ENCODE results near the gene DNMT1. TPM values are rescaled to one million over a fixed set of nuclear protein-coding genes. Genes with fewer than 3 reads are reported as not detected.

Gene DNMT1
- total RNA-seq, 3 donors from 2014 or later: 41.1 to 55.6 (median 55.6) TPM

- Histone ChIP-seq H3K36me3 (ENCODE audit: low read depth) (no peaks in the 10 kb centered on the region), H3K4me1 (ENCODE audit: low read depth) (no peaks in the 10 kb centered on the region), H3K4me3 (no peak overlapping the region), H3K9me3 (no peaks in the 10 kb centered on the region)
- no peak for ATAC-seq
- intact Hi-C loops (cut with DNase I, micrococcal nuclease): no loop called here
- no peak for TF ChIP-seq CTCF (IDR thresholded peaks at IDR 0.05)
- DNase-seq: no peak
These were observed 29.6 kb upstream of the DNMT1 start for GRCh38 chr19:10224337-10224736.

- Histone ChIP-seq H3K4me3 (no peak overlapping the region), H3K4me1 (ENCODE audit: low read depth) (no peaks in the 10 kb centered on the region), H3K36me3 (ENCODE audit: low read depth) (no peaks in the 10 kb centered on the region), H3K9me3 (no peaks in the 10 kb centered on the region)
- no peak for TF ChIP-seq CTCF (IDR thresholded peaks at IDR 0.05)
- ATAC-seq (no peak), DNase-seq (no peak)
- intact Hi-C loops (cut with DNase I, micrococcal nuclease): no loop called here
These were observed 28.9 kb upstream of the DNMT1 start for GRCh38 chr19:10223488-10224213.

- DNase-seq (no peak), ATAC-seq (no peak)
- H3K4me3 ChIP-seq: no peak overlapping the region
- H3K4me1 ChIP-seq (ENCODE audit: low read depth): no peaks in the 10 kb centered on the region
- intact Hi-C loops (cut with DNase I, micrococcal nuclease): no loop called here
- H3K36me3 ChIP-seq (ENCODE audit: low read depth): no peaks in the 10 kb centered on the region
- no peak for TF ChIP-seq CTCF (IDR thresholded peaks at IDR 0.05)
- no peaks in the 10 kb centered on the region for H3K9me3 ChIP-seq
These were observed 27.6 kb upstream of the DNMT1 start for GRCh38 chr19:10222201-10222890.

GRCh38 chr19:10220695-10221094, 25.9 kb upstream of the DNMT1 start:
- no peak overlapping the region for H3K4me3 ChIP-seq
- intact Hi-C loops (cut with DNase I, micrococcal nuclease): no loop called here
- H3K9me3 ChIP-seq: no peaks in the 10 kb centered on the region
- H3K4me1 ChIP-seq (ENCODE audit: low read depth): no peaks in the 10 kb centered on the region
- DNase-seq (no peak), ATAC-seq (no peak)
- H3K36me3 ChIP-seq (ENCODE audit: low read depth): no peaks in the 10 kb centered on the region
- TF ChIP-seq CTCF (IDR thresholded peaks at IDR 0.05): no peak

- H3K9me3 ChIP-seq: no peaks in the 10 kb centered on the region
- no peak overlapping the region for H3K4me3 ChIP-seq
- no peak for TF ChIP-seq CTCF (IDR thresholded peaks at IDR 0.05)
- no peaks in the 10 kb centered on the region for H3K4me1 ChIP-seq (ENCODE audit: low read depth)
- intact Hi-C loops (cut with DNase I, micrococcal nuclease): no loop called here
- DNase-seq (peak in 1 of 3 donors; percentile 25), ATAC-seq (peak; percentile 65)
- H3K36me3 ChIP-seq (ENCODE audit: low read depth): no peaks in the 10 kb centered on the region
These were observed 24.9 kb upstream of the DNMT1 start for GRCh38 chr19:10219678-10220077.
